HepG2 (cell line): Measurements from ENCODE around the gene RAMP3.

Experiments
- CHD2 ChIP-seq: IDR thresholded peaks from 2 replicates; pipeline ENCODE4 v1.6.1; 2011; ENCODE audit warnings: low read depth, low read length, improper control_type of control experiment
- ETV6 ChIP-seq: sonication (generic); formaldehyde crosslinking; conservative IDR thresholded peaks from 2 replicates; pipeline ENCODE4 v1.4.0; 2020; ENCODE audit warnings: missing genetic modification reagents
- ZNF703 ChIP-seq: sonication (generic); formaldehyde crosslinking; IDR thresholded peaks from 2 replicates; pipeline ENCODE4 v1.5.1; 2020; ENCODE audit warnings: missing genetic modification reagents, mild to moderate bottlenecking, moderate library complexity, borderline replicate concordance
- TF ChIP-seq, protein P1 (sequence below): sonication (generic); formaldehyde crosslinking; IDR thresholded peaks from 2 replicates; pipeline ENCODE4 v1.5.0; 2020; ENCODE audit warnings: mild to moderate bottlenecking, missing genetic modification reagents, moderate library complexity
- TF ChIP-seq, protein P2 (sequence below): sonication (generic); formaldehyde crosslinking; IDR thresholded peaks from 2 replicates; pipeline ENCODE4 v1.4.0; 2020; ENCODE audit warnings: missing genetic modification reagents

DNA sequence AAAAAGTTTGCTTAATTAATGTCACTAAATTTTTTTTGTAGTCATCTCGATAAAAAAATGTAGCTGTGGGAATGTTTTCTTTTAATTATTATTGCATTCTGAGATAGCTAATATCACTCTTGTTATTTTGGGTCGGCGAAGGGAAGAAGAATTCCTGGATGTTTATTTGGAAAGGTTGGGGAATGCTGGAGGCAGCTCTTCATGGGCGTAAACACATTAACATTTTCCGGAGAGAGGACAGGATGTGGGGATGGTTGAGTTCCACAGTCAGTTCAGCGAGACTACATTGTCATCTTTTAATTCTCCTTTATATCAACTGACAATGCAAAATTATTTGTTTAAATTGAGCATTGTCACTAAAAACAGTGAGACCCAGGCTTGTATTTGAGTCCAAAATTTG, 72.5 kb downstream of the RAMP3 start:
- TF ChIP-seq CHD2, result no peak
- TF ChIP-seq, protein P1, sequence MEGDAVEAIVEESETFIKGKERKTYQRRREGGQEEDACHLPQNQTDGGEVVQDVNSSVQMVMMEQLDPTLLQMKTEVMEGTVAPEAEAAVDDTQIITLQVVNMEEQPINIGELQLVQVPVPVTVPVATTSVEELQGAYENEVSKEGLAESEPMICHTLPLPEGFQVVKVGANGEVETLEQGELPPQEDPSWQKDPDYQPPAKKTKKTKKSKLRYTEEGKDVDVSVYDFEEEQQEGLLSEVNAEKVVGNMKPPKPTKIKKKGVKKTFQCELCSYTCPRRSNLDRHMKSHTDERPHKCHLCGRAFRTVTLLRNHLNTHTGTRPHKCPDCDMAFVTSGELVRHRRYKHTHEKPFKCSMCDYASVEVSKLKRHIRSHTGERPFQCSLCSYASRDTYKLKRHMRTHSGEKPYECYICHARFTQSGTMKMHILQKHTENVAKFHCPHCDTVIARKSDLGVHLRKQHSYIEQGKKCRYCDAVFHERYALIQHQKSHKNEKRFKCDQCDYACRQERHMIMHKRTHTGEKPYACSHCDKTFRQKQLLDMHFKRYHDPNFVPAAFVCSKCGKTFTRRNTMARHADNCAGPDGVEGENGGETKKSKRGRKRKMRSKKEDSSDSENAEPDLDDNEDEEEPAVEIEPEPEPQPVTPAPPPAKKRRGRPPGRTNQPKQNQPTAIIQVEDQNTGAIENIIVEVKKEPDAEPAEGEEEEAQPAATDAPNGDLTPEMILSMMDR (CRISPR knock-in tag), result no peak
- TF ChIP-seq, protein P2, sequence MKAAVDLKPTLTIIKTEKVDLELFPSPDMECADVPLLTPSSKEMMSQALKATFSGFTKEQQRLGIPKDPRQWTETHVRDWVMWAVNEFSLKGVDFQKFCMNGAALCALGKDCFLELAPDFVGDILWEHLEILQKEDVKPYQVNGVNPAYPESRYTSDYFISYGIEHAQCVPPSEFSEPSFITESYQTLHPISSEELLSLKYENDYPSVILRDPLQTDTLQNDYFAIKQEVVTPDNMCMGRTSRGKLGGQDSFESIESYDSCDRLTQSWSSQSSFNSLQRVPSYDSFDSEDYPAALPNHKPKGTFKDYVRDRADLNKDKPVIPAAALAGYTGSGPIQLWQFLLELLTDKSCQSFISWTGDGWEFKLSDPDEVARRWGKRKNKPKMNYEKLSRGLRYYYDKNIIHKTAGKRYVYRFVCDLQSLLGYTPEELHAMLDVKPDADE (CRISPR knock-in tag), result no peak
- no peak for TF ChIP-seq ETV6 (CRISPR knock-in tag)
- no peak for TF ChIP-seq ZNF703
